OCI-M1 (cell line): ENCODE measurements around the gene CD69.
A peak's percentile ranks its signal among the peaks of the same experiment; 100 is the strongest.

ENCODE experiments used
- DNase-seq: peaks from one replicate; lab custom pipeline; 2025; lab: John Stamatoyannopoulos, UW

The CD69 gene

GRCh38 chr12:9760699-9761418 is at the start of gene CD69:
Gene CD69 (minus strand): TSS chr12:9760901. CDS start chr12:9760820, 81 bp downstream.
- peak; percentile 96 for DNase-seq

DNA sequence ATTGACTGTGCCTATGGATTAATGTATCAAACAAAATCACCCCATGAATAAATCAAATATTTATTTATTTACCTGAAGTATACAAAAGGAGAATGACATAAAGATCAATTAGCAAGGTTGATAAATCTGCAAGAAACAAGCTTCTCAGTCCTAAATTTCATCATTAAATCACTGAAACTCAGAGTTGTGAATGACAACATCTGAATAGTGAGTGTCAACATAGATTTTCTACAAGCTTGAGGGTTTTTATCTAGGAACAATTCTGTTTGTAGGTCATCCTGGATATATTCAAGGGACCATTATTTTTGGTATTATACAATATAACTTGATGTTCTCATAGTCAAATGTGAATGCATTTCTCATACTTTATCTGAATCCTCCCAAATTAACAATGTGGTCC is 49.2 kb upstream of the CD69 start:
- DNase-seq: no peak

- no peak for DNase-seq
Measured at GRCh38 chr12:9809338-9809737, 48.6 kb upstream of the CD69 start.

- DNase-seq: no peak
Measured at GRCh38 chr12:9808504-9808903, 47.8 kb upstream of the CD69 start.

GRCh38 chr12:9806714-9807113 is 46.0 kb upstream of the CD69 start:
- no peak for DNase-seq

- DNase-seq: no peak
Measured at GRCh38 chr12:9805883-9806282, 45.2 kb upstream of the CD69 start.

DNA sequence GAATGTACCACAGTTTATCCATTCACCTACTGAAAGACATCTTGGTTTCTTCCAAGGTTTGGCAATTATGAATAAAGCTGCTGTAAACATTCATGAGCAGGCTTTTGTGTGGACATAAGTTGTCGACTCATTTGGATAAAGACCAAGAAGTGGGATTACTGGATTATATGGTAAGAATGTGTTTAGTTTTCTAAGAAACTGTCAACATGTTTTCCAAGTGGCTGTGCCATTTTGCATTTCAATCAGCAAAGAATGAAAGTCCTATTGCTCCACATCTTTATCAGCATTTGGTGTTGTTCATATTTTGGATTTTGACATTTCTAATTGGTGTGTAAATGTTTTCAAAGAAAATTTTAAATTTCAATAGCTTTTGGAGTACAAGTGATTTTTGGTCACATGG is 39.3 kb upstream of the CD69 start:
- DNase-seq: no peak

DNA sequence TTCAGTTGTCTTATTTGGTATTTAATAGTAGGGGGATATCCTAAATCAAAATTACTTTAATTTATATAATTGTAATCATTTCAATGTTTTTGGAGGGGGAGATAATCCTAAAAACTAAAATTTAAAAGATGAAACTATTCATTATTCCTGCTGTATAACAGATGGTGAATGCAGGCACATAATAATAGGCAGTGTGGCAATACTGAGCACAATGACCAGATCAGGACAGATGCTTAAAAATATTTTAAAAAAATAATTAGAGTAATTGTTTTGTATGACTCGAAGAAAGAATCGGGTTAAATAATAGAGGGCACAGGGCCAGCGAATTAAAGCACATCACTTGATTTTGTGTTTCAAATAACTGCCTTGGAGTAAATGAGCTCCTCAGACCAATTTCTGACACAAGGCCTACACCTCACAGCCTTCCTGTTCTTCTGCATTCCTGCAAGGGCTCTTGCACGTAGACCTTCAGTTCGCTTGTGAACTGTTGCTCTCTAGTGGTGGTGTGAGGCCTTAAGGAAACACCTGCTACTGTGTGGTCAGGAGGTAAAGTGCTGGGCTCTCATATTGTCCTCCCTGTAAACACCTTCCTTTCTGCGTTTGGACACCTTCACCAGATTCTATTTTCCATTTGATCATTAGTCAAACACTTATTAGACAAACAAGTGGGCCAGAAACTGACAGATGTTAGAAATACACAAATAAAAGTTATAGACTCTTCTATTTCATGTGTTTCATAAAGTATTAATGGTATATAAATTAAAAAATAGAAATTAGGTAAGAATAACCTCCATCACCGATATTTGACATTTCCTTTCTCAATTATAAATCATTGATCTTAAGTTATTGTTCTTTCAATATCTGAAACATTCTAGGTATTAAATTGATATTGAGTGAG is 37.3 kb upstream of the CD69 start:
- DNase-seq: peak; percentile 92

- peak; percentile 45 for DNase-seq
Measured at GRCh38 chr12:9796971-9797370, 36.3 kb upstream of the CD69 start.

DNA sequence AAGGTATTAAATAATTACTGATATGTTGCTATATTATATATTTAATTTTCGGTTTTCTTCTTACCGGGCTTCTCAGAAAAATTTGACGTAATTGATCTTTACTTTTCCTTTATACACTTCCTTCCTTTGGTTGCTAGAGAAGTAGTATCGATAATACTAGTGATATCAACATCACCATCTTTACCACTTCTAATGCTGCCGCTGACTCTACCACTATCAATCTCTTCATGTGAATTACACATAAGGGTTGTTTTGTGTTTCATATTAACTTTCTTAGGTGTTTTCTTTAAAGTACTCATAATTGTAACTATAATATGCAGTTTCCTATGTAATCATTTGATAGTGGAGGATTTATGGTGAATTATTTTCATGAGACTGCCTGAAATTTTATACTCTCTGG is 35.6 kb upstream of the CD69 start:
- no peak for DNase-seq

DNA sequence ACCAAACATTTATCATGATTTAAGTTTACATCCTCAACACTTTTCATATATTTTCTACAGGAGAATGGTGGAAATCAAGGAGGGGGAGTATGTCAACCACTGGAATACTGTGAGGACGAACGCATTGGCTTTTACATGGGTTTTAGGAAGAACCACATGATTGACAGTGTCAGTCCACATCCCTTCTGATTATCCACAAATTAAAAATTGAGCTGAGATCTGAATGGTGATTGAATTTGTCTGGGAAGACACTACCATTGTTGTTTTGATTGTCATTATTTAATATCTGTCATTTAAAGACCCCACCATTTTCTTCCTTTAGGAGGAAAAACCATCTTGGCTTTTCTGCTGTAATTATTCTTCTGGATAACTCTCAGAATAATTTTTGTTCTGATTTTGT is 35.2 kb upstream of the CD69 start:
- DNase-seq: peak; percentile 23

DNA sequence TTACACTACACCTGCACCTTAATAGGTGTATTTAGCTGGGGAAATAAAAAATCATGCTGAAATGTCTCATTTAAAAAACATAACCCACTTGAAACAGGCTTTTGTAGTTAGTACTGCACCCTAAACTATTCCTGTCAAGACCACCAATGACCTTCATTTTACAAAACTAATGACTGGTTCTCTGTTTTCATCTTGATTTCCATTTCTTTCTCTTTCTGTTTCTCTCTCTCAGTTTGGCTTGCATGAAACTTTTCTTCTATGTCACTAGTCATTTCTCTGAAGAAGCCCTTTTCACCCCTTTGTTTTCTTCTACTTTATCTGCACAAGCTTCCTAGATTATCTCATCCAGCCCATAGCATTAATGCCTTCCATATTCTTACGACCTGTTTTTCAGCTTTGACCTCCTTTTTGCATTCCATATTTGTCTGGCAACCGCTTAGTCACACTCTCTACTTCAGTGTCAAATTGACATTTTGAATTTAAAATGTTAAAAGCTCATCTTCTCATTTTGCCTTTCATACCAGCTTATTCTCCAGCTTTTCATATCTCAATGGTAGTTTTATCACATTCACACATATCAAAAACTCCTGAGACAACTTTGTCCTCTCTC is 33.9 kb upstream of the CD69 start:
- DNase-seq: peak; percentile 69

DNA sequence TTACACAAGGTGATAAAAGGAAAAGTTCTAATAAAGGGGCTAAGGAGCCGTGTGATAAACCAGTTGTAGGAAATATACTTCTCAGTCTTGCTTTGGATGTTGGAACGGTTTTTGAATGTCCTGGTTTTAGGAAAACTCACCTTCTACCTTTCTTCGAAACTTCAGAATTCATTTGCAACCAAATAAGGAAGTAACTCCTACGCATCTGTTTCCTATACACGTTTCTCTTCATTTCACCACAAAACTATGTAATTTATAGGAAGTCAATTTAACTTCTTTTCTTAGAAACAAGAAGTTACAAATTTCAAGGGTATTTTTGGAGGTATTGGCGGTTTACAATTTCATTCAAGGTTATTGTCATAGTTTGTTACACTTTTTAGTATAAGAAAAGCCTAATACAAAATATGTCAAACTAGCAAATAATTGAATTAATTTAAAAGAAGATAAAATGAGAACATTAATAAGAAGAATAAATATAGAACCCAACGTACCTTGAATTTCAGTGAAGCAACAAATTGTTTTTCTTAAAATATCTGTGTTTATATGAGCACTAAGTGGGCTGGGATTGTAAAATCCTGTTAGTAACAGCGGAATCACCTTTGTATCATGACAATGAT is 33.2 kb upstream of the CD69 start:
- DNase-seq: peak; percentile 91

DNA sequence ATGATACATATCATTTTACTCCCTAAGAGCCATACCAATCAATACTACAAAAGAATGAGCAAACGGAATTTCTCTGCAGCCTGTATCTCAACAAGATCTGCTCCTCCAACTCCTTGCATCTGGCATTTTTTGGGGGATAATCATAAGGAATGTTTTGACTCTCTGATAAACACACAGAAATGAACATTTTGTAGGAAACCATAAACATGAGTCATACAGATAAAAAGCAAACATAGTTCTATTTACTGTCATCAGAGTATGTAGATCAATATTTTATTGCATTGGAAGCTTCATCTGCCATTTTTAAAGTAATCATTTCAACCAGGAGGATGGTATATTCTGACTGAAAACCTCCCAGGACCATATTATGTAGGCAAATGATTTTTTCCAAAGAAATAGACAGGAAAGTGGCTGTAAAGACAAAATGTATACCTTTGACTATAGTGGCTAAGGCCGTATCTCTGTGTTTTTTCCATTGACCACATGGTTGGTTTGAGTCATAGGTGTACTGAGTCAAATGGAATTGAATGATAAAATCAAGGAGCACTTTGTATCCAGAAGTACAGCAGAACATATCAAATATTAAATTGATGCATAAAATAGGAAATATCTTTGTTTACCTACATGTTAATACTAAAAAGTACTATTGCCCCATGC is 32.4 kb upstream of the CD69 start:
- DNase-seq: peak; percentile 53

DNA sequence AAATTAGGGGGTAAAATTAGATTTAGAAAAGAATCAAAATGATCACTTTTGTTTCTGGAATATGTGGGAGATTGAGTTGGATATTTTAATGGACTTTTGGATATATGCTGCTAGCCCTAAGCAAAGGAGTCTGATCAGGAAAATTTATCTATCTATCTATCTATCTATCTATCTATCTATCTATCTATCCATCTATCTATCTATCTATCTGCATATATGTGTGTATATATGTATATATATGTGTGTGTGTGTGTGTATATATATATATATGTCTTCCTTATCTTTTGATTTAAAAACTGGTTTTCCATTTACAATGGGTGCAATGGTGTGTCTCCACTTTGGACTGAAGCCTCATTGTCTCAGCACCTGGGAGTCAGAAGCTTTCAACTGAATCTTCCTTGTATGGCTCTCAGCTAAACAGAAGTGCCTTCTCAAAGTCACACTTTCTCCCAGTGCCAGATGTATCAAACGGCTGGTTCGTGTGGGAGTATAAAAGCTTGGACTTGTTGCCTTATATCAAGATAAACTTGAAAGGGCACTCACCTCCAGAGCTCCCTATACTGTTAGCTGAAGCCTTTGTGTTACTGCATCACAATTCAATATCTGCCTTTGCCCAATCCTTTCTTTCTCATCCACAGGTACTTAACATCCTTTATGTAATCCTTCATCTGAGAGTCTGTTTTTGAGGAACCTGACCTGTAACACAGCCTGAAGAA is 31.6 kb upstream of the CD69 start:
- peak; percentile 50 for DNase-seq

DNA sequence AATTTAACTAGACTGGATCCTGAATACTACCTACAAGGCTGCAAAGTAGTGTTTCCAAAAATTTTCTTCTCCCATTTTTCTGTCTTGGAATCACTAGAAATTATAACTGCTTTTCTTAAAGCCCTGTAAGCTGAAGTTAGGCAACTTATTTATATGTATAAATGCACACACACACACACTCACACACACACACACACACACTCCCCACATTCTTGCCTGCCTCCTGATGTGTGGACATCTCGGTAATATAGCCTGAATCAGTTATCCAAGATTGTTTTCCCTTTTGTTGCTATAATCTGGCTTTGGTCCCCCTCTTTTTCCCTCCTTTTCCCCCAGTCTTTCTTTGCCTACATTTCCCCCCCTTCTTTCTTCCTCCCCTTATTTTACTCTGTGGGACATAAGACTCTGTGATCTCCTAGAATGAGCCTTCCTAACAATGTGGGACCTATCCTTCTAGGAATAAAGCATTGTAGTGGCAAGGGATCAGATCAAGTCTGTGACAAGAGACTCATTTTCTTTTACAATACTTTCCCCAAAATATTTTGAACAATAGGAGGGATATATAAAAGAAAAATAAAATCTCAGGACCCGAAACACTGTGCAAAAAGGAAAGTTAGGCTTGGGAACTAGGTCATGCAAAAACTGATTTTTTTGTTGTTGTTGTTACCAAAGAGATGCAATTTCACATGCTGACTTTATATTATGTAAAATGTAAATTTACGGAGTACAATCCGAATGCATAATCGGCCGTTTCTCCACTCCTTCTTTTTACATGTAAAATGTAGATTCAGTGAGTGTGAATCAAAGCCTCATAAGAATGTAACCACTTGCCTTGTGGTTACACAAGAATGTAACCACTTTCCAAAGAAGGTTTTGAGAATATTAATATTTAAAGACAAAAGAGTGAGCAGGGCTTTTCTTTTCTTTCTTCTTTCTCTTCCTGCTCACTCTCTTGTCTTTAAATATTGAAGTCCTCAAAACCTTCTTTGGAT is 26.3 kb upstream of the CD69 start:
- no peak for DNase-seq

GRCh38 chr12:9784816-9785215 is 24.1 kb upstream of the CD69 start:
- DNase-seq: no peak

- no peak for DNase-seq
Measured at GRCh38 chr12:9784326-9784725, 23.6 kb upstream of the CD69 start.

GRCh38 chr12:9782547-9783382 is 22.1 kb upstream of the CD69 start:
- DNase-seq: no peak
